PC-9 (cell line): Measurements from ENCODE around the gene NCAPG. TPM values are rescaled to one million over a fixed set of nuclear protein-coding genes. Genes with fewer than 3 reads are reported as not detected.

ENCODE experiments used
- BruUV-seq: library from RNA; stranded (reverse); fragments of 400-500 nt; replicated peaks from 2 replicates; lab custom pipeline; 2021; lab: Mats Ljungman, UMichigan
- CTCF ChIA-PET: fragments of 300-600 bp; sonication (Branson Sonifier 250); formaldehyde crosslinking; loops from one replicate; lab custom pipeline; 2022; ENCODE audit warnings: antibody characterized with exemption; lab: Charles Lee
- POLR2A ChIA-PET: fragments of 300-600 bp; sonication (Branson Sonifier 250); formaldehyde crosslinking; loops from one replicate; lab custom pipeline; 2022; ENCODE audit warnings: antibody characterized with exemption; ENCODE audit not compliant: unreplicated experiment; lab: Charles Lee
- DNase-seq, 2 experiments: peaks; one replicate each; pipeline versions ENCODE4 v3.0.0 to v3.0.0-alpha.2; 2015 to 2022; ENCODE audit warnings: mixed read lengths in 1 of 2
- H2AFZ ChIP-seq: fragments of 200-600 bp; sonication (generic); 2 replicates; pipeline ENCODE4 v1.8.1; 2017; ENCODE audit warnings: antibody characterized with exemption
- H3F3A ChIP-seq: fragments of 200-600 bp; sonication (generic); 2 replicates; pipeline ENCODE4 v1.8.1; 2017; ENCODE audit warnings: antibody characterized with exemption, mild to moderate bottlenecking, low read depth; ENCODE audit not compliant: insufficient read depth
- H3K27ac ChIP-seq: fragments of 200-600 bp; sonication (generic); 2 replicates; pipeline ENCODE4 v1.6.1; 2016; ENCODE audit warnings: mixed run types
- H3K27me3 ChIP-seq: fragments of 200-600 bp; sonication (generic); 2 replicates; pipeline ENCODE4 v1.6.1; 2016; ENCODE audit warnings: low read depth, mixed run types; ENCODE audit not compliant: insufficient read depth
- H3K36me3 ChIP-seq: fragments of 200-600 bp; sonication (generic); 2 replicates; pipeline ENCODE4 v1.6.1; 2016; ENCODE audit warnings: low read depth, mixed run types
- H3K4me1 ChIP-seq: fragments of 200-600 bp; sonication (generic); replicated peaks from 2 replicates; pipeline ENCODE4 v1.6.1; 2016; ENCODE audit warnings: mixed run types; ENCODE audit not compliant: insufficient read depth
- H3K4me2 ChIP-seq: fragments of 200-600 bp; sonication (generic); 2 replicates; pipeline ENCODE4 v1.6.1; 2017; ENCODE audit warnings: mixed run types
- H3K4me3 ChIP-seq: fragments of 200-600 bp; sonication (generic); 2 replicates; pipeline ENCODE4 v1.6.1; 2016; ENCODE audit warnings: mixed run types
- H3K79me2 ChIP-seq: fragments of 200-600 bp; sonication (generic); 2 replicates; pipeline ENCODE4 v1.6.1; 2017; ENCODE audit warnings: low read depth, mixed run types
- H3K9me2 ChIP-seq: fragments of 200-600 bp; sonication (generic); 2 replicates; pipeline ENCODE4 v1.8.1; 2017; ENCODE audit warnings: mild to moderate bottlenecking; ENCODE audit not compliant: insufficient read depth
- H3K9me3 ChIP-seq: fragments of 200-600 bp; sonication (generic); 2 replicates; pipeline ENCODE4 v1.8.1; 2016; ENCODE audit warnings: low read depth; ENCODE audit not compliant: insufficient read depth
- H4K20me1 ChIP-seq: fragments of 200-600 bp; sonication (generic); 2 replicates; pipeline ENCODE4 v1.8.1; 2017; ENCODE audit not compliant: insufficient read depth
- EZH2 ChIP-seq: fragments of 200-600 bp; sonication (generic); IDR thresholded peaks from 2 replicates; pipeline ENCODE4 v1.8.0; 2017; ENCODE audit warnings: antibody characterized with exemption, low read depth
- intact Hi-C: fragments of 100-400 bp; cut with micrococcal nuclease; formaldehyde crosslinking; loops from one replicate; pipeline ENCODE4 v1.10.0; 2022; ENCODE audit not compliant: unreplicated experiment
- total RNA-seq: library from RNA; stranded (reverse); gene quantifications from 2 replicates; pipeline ENCODE4 v1.2.3, GENCODE V29; 2021
- TF ChIP-seq, protein P1 (sequence below): fragments of 200-600 bp; sonication (generic); conservative IDR thresholded peaks from 2 replicates; pipeline ENCODE4 v1.6.1; 2017; ENCODE audit warnings: mixed run types, antibody characterized with exemption, mild to moderate bottlenecking, moderate library complexity

The NCAPG gene
- total RNA-seq, 1 experiment from 2014 or later: 53.7 TPM

DNA sequence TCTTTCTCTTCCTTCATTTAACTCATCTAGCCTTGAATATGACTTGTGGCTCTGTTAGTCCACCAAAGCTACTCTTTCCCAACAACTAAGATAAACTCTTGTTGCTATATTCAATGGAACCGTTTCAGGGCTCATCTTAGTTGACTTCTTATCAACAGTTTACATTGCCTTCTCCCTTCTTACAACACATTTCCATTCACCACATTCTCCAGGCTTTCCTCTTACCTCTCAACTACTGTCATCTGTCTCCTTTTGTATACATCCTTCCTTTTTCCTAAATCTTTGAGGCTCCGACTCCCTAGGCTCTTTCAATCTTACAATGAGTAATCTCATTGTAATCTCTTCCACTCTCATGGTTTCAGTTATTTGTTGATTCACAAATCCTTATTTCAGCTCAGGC is 58.5 kb downstream of the NCAPG start:
- Histone ChIP-seq H3K27ac (no peak overlapping the region), H3K4me1 (no peaks in the 10 kb centered on the region), H2AFZ (no peak overlapping the region), H3F3A (no peaks in the 10 kb centered on the region), H3K4me3 (no peak overlapping the region), H3K79me2 (no peaks in the 10 kb centered on the region), H3K4me2 (no peak overlapping the region), H3K9me2 (no peaks in the 10 kb centered on the region), H3K9me3 (no peaks in the 10 kb centered on the region), H3K27me3 (no peaks in the 10 kb centered on the region), H3K36me3 (no peaks in the 10 kb centered on the region), H4K20me1 (no peaks in the 10 kb centered on the region)
- no peak for TF ChIP-seq EZH2
- TF ChIP-seq, protein P1, sequence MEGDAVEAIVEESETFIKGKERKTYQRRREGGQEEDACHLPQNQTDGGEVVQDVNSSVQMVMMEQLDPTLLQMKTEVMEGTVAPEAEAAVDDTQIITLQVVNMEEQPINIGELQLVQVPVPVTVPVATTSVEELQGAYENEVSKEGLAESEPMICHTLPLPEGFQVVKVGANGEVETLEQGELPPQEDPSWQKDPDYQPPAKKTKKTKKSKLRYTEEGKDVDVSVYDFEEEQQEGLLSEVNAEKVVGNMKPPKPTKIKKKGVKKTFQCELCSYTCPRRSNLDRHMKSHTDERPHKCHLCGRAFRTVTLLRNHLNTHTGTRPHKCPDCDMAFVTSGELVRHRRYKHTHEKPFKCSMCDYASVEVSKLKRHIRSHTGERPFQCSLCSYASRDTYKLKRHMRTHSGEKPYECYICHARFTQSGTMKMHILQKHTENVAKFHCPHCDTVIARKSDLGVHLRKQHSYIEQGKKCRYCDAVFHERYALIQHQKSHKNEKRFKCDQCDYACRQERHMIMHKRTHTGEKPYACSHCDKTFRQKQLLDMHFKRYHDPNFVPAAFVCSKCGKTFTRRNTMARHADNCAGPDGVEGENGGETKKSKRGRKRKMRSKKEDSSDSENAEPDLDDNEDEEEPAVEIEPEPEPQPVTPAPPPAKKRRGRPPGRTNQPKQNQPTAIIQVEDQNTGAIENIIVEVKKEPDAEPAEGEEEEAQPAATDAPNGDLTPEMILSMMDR: no peak
- no TSS peak for BruUV-seq
- no peak for DNase-seq
- intact Hi-C loops: no loop called here
- ChIA-PET CTCF (no interaction called here), POLR2A (no interaction called here)

DNA sequence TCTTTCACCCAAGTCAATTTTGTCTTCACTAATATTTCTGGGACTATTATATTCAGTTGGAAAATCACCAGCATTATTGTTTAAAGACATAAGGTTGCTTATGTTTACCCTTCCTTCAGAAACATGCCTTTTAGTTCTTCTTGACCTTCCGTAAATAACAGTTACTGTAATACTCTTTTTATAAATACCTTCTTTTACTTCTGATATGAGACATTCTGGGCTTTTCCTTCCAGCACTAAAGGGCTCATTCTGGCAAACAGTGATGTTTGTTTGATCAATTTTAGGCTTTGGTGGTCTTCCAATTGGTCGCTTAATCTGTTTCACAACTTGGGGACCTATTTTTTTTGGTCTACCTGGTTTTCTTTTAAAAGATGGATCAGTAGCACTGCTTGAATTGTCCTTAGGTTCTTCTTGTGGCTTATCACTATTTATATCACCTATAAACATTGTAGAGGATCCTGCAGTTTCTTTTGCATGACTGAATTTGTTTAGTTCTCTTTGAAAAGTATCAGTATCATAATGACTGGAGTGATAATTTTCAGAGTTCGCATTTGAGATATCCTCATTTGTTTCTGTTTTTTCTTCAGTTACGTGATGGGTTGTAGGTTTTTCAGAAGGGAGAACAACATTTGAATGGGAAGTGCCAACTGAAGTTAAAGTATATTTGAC is 64.8 kb downstream of the NCAPG start:
- CTCF ChIA-PET: no interaction called here

DNA sequence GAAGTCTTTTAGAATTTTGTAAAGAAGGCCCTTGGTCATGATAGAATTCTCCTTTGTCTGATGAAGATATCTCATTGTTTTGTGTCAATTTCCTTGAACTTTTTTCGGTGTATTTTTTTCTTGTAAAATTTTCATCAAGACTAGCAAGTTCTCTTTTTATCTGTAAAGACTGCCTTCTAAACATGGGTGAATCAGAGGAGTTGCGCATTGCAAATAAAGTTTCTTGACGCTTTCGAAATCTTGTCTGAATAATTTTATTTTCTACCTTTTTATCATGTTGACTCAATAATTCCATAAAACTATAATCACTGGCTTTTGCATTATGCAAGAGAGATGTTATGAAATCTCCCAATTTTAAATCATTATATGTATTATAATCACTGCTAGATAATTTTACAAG is 66.2 kb downstream of the NCAPG start:
- no peaks in the 10 kb centered on the region for H3K4me1 ChIP-seq
- CTCF ChIA-PET: no interaction called here
- no TSS peak for BruUV-seq

More for the DNA sequence above, 64.8 kb downstream of the NCAPG start:
- H3K9me2 ChIP-seq: no peaks in the 10 kb centered on the region
- no peak for DNase-seq
- H3K4me1 ChIP-seq: no peaks in the 10 kb centered on the region
- no peak overlapping the region for H3K4me3 ChIP-seq
- H3K36me3 ChIP-seq: no peaks in the 10 kb centered on the region
- POLR2A ChIA-PET: interaction anchor here (0.6 kb wide), 1 partner anchor 1573 kb away, joined by 4 read pairs; no protein-coding TSS in a partner anchor
- H3F3A ChIP-seq: no peaks in the 10 kb centered on the region
- H3K4me2 ChIP-seq: no peak overlapping the region
- intact Hi-C loops: no loop called here
- no peaks in the 10 kb centered on the region for H3K9me3 ChIP-seq
- no peak overlapping the region for H2AFZ ChIP-seq
- H3K79me2 ChIP-seq: no peaks in the 10 kb centered on the region
- no peaks in the 10 kb centered on the region for H4K20me1 ChIP-seq
- TF ChIP-seq EZH2: no peak
- TF ChIP-seq, protein P1: no peak
- BruUV-seq: no TSS peak
- no peaks in the 10 kb centered on the region for H3K27me3 ChIP-seq
- no peak overlapping the region for H3K27ac ChIP-seq

More for the DNA sequence above, 66.2 kb downstream of the NCAPG start:
- DNase-seq: no peak
- Histone ChIP-seq H3K79me2 (no peaks in the 10 kb centered on the region), H3K4me2 (no peak overlapping the region), H3K9me2 (no peaks in the 10 kb centered on the region), H2AFZ (no peak overlapping the region), H3K9me3 (no peaks in the 10 kb centered on the region), H3K4me3 (no peak overlapping the region), H3K36me3 (no peaks in the 10 kb centered on the region), H3K27me3 (no peaks in the 10 kb centered on the region), H3F3A (no peaks in the 10 kb centered on the region), H4K20me1 (no peaks in the 10 kb centered on the region), H3K27ac (no peak overlapping the region)
- POLR2A ChIA-PET: no interaction called here
- TF ChIP-seq, protein P1: no peak
- no peak for TF ChIP-seq EZH2
- intact Hi-C loops: no loop called here
